ENCODE data around the gene XYLT1.
"Not testable (repeated sequence)": the region's sequence is repeated elsewhere in the genome, so short reads cannot be mapped to it uniquely, and the experiment has no call there.

XYLT1 gene

GRCh38 chr16:17482341-17482740 is 11.6 kb upstream of the XYLT1 start:
- not testable (repeated sequence) for DNase-seq

DNA sequence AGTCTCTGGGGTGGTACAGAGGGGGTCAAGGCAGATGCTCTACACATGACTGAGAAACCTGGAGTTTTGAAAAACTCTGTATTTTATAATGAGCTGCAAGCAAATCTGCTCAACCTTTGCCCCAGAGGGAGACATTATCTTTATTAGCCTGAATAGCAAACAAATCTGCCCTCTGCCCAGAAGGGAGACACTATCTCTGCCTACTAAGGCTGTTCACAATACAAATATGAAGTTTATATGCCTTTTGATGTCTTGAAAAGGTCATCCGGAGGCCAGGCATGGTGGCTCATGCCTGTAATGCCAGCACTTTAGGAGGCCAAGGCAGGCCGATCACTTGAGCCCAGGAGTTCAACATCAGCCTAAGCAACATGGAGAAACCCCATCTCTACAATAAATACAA is 11.0 kb upstream of the XYLT1 start:
- no peak for DNase-seq

DNA sequence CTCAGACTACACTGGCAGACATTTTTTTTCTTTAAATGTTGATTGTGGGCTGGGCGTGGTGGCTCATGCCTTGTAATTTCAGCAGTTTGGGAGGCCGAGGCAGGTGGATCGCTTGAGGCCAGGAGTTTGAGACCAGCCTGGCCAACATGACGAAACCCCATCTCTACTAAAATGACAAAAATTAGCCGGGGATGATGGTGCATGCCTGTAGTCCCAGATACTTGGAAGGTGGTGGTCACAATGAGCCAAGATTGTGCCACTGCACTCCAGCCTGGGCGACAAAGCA is 6.4 kb upstream of the XYLT1 start:
- DNase-seq = not testable (repeated sequence)

- peak; percentile 45 for DNase-seq
These were observed 5.9 kb upstream of the XYLT1 start for GRCh38 chr16:17476414-17477259.

DNA sequence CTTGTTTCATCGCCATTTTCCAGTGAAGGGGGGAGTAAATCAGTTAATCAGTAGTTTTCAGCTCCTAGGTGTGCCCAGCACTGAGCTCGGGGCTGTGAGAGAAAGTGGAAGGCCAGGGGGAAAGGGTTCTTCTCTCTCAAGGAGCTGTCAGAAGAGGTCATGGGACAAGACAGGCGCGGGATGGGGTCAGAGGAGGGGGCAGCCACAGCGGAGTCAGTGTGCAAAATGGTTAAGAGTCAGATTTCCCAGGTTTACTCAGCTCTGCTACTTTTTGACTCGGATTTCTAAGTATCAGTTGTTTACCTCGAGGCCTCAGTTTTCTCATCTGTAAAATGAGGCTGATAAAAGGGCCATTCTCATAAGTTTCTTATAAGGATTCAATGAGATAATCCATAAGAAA is 4.3 kb upstream of the XYLT1 start:
- DNase-seq = no peak

GRCh38 chr16:17474572-17474971 is 3.8 kb upstream of the XYLT1 start:
- no peak for DNase-seq

- DNase-seq = no peak
These were observed 3.3 kb upstream of the XYLT1 start for GRCh38 chr16:17474037-17474436.

- no peak for DNase-seq
These were observed 1.1 kb upstream of the XYLT1 start for GRCh38 chr16:17471719-17472461.

DNA sequence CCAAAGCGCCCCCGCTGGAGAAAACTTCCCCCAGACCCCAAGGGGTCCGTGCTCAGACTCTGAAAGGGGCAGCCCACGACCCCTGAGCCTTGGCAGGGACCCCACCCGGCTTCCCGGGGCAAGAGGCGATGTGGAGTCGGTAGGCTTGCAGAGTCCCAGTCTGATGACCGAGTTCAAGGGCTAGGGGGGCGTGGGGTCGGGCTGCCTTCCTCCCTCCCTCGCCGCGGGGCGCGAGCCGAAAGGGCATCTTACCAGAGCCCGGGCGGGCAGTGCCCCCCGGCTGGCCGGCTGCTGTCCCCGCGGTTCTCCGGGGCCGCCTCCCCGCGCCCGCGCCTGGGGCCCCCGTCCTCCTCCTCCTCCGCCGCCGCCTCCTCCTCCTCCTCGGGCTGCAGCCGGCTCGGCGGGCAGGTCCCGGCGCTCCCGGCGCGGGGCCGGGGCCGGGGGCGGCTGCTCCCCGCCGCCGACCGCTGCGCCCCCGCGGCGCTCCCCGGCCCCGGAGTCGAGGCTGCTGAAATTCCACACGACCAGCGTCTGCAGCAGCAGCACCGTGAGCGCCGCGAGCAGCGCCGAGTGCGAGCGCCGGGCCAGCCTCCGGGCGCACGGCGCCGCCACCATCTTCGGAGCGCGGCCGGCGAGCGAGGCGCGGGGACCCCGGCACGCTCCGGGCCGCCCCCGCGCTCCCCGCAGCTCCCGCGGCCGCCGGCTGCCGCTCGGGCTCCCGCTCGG is 415 bp downstream of the XYLT1 start:
- peak; percentile 22 for DNase-seq

GRCh38 chr16:17469741-17470181 is 999 bp downstream of the XYLT1 start:
- no peak for DNase-seq

- DNase-seq = no peak
These were observed 1.6 kb downstream of the XYLT1 start for GRCh38 chr16:17469011-17469740.

- DNase-seq = no peak
These were observed 2.1 kb downstream of the XYLT1 start for GRCh38 chr16:17468611-17469010.

- DNase-seq = peak; percentile 30
These were observed 2.7 kb downstream of the XYLT1 start for GRCh38 chr16:17467923-17468540.

GRCh38 chr16:17466876-17467275 is 3.9 kb downstream of the XYLT1 start:
- no peak for DNase-seq

DNA sequence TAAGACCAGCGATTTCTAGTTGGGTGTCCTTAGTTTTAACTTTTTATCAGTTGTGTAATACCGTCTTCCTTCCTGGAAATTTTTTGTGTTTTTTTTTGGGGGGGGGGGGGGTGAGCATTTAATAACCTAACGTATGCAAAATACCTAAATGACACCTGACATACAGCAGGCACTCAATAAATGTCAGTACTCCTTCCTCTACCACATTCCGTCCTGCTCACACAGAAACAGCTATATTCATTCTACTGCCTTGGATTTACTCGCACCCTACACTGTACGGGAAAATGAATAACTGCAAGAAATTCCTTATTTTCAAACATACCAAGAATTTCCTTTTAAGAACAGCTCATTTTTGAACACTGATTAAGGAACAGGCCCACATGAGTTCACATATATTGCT is 5.3 kb downstream of the XYLT1 start:
- DNase-seq = no peak

DNA sequence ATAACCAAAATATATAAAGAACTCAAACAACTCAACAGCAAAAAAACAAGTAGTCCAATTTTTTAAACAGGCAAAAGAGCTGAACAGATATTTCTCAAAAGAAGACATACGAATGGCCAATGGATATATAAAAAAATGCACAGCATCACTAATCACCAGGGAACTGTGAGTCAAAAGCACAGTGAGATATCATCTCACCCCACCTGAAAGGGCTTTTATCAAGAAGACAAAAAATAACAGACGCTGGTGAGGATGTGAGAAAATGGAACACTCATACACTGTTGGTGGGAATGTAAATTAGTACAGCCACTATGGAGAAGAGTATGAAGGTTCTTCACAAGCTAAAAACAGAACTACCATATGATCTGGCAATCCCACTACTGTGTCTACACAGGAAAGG is 7.4 kb downstream of the XYLT1 start:
- no peak for DNase-seq

DNA sequence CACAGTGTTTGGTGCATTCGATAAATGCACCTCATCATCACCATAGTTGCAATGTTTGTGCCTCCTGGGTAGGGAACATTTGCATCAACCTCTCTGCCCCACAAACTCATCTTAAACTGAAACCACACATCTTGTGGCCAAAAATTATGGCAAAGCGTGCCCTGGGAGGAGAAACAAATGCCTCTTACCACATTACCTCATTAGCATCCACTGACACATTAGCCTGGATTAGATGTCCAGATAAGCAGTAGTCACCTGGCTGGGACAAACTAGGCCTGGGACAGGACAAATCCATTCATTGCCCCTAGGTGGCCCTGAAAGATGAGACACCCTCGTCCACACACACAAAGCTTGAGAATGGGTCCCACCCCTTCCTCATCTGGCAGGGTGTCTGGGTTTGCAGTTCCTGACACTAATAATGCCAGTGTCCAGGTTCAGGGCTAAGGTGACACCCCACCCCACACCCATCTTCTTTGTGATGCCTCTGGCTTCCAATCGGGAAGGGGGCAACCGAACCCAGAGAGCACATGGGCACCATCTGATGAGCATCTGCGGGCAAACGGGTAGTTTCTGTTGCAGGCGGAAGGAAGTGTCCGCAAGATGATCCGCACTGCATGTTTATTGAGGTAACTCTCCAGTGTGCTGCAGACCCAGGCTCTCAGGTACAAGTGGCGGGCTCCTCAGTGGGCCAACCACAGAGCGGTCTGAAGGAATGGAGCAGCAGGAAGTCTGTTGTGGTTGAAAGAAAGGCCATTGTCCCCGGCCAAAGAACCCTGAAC is 8.6 kb downstream of the XYLT1 start:
- DNase-seq = no peak

DNA sequence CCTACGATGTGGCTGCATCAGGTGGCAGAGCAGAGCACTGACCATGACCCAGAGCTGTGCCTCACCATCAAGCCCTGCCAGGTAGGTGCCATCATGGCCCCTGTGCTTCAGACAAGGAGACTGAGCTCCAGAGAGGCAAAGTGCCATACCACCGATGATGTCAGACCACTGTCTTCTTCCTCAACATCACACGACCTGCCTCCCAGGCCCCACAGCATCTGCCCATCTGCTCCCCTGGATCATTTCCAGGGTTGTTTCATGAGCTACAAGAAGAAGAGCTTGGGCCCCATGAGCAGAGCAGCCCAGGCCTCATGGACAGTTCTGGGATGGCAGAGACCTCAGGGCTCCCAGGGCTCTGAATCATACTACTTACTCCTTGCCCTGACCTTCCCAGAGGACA is 9.9 kb downstream of the XYLT1 start:
- DNase-seq = no peak

GRCh38 chr16:17459903-17460521 is 10.7 kb downstream of the XYLT1 start:
- DNase-seq = no peak

DNA sequence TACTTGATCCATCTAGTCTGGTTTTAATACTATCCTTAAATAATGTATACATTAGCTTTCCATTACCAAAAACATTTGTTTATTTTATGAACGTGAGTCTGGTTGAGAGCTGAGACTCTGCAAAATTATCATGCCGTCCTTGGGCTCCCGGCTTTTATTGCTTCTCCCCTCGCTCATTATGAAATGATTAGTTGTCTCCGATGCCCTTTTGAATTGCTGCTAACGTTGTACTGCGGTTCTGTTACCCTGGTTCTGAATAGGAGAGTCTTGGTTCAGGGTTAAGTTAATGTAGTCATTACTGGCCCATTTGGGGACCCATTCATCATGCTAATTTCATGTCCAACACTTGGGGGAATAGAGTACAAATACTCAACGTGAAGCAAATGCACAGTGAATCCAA is 12.8 kb downstream of the XYLT1 start:
- DNase-seq = no peak

DNA sequence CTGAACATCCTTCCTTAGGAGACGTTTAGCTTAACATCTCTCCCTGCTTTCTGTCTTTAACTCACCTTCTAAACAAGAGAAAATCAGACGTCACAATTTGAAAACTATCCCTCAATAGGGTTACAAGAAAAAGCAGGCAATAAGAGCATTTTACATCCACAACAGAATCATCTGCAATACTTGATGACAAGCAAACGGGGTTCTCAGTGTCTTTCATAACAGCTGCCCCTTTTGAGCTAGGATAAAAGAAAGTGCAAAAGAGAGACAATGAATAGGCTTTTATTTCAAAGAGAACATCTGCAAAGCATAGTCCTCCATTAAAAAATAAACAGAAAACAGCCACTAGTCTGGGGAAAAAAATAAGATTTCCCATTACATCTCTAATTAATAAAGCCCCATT is 13.2 kb downstream of the XYLT1 start:
- DNase-seq = no peak
